ENCODE results near the gene LIF.
"Not testable (repeated sequence)": the region's sequence is repeated elsewhere in the genome, so short reads cannot be mapped to it uniquely, and the experiment has no call there.

The LIF gene

DNA sequence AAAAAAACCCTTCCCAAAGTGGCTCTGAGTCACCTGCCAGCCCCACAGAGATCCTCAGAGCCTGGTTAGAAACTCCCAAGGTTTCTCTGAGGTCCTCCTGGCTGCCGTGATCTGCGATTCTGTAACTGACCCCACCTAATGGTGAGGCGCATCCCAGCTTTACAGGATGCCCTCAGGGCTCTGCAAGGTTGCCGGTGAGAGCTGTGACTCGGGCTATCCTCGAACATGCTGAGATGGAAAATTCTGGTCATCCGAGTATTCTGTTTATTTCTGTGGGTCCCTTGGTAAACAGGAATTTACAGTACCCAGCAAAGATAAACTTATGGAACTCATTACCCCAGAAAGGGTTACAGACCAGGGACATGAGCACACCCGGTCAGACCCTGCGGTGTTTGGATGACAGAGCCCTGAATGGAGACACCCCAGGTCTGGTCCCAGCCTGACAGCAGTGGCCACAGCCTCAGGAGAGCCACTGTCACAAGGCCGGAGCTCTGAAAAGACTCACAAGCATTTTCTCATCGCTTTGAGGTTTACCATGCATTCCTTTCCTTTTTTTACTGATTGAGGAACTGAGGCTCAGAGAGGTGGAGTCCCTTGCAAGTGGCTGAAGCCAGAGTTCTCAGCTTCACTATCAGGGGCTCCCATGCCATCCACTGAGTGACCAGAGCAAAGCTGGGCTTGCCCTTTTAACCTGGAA is 22.2 kb downstream of the LIF start:
- DNase-seq (ENCODE audit: low spot score), result peak; percentile 60

- DNase-seq (ENCODE audit: low spot score), result no peak
These were observed 23.3 kb downstream of the LIF start for GRCh38 chr22:30223303-30223702.

GRCh38 chr22:30222321-30222720 is 24.2 kb downstream of the LIF start:
- no peak for DNase-seq (ENCODE audit: low spot score)

DNA sequence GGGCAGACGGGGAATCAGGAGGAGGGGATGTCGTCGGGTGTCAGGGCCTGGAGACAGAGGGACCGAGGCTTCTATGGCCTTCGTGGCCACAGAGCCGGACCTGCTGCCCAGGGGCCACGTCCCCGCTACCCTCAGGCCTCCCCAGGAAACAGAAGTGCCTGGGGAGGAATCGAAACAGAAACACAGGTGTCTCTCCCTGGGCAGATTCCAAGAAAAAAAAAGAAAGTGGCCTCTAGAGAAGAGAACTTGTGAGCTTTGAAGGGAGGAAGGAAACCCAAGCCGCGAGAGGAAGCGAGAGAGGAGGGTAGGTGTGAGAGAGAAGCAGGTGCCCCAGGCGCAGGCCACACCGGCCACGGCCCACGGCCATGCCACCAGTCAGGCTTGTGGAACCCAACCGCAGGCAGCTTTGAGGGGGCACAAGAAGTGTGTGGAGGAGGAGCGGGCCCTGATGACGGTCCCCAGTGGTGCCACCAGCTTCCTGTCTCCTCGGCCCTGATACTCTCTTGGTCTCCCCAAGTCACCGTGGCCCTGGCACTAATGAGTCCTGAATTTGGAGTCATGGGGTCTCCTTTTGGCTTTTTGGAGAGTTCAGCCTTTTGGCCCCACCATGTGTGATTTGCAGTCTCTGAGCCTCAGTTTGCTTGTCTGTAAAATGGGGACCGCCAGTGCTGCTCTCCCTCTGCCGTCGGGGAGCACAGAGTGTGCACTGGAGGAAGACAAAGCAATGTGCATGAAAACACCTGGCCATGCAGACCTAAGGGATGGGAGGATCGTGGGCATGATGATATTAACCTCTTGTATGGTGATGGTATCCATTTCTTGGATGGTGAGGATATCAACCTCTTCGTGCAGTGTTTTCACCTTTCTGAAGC is 25.2 kb downstream of the LIF start:
- DNase-seq (ENCODE audit: low spot score), result no peak

- DNase-seq (ENCODE audit: low spot score), result no peak
These were observed 26.1 kb downstream of the LIF start for GRCh38 chr22:30220338-30221012.

- no peak for DNase-seq (ENCODE audit: low spot score)
These were observed 26.8 kb downstream of the LIF start for GRCh38 chr22:30219668-30220278.

- DNase-seq (ENCODE audit: low spot score), result no peak
These were observed 27.4 kb downstream of the LIF start for GRCh38 chr22:30219049-30219654.

DNA sequence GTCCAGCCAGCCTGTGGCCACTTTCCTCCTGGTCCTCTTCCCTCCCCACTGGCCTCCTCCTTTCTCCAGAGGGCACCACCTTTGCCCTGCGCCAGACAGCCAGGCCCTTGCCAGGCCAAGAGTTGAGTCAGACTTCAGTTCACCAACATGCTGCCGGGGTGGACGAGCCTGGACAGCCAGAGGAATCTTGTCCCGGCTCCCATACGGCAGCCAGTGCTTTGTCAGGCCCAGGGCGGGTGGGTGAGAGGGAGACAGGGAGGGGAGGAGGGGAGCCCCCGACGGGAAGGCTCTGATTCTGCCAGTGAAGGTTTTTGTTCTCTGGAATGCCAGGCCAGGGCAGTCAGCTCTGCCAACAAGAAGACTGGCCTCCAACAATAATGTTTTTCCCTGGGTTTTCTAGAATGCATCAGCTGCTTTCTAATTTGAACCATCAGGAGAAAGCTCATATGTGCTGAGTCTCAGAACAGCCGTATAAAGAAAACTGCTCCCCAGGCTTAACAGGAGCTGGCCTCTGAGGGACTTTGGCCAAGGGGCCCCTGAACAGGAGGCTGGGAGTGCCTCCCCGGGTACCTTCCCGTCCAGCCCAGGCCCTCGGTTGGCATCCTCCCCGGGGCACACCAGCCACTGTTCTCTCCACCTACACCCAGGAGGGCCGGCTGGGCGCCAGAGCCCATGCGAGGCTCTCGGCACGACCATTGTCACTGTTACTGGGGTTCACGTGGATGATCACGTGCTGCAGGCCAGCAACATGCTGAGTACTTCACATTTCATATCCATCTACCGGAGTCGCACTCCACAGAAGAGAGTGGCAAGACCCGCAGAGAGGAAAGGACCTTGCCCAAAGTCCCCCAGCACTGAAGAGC is 28.6 kb downstream of the LIF start:
- no peak for DNase-seq (ENCODE audit: low spot score)

- DNase-seq (ENCODE audit: low spot score), result no peak
These were observed 29.8 kb downstream of the LIF start for GRCh38 chr22:30216710-30217109.

- not testable (repeated sequence) for DNase-seq (ENCODE audit: low spot score)
These were observed 30.3 kb downstream of the LIF start for GRCh38 chr22:30216272-30216671.

DNA sequence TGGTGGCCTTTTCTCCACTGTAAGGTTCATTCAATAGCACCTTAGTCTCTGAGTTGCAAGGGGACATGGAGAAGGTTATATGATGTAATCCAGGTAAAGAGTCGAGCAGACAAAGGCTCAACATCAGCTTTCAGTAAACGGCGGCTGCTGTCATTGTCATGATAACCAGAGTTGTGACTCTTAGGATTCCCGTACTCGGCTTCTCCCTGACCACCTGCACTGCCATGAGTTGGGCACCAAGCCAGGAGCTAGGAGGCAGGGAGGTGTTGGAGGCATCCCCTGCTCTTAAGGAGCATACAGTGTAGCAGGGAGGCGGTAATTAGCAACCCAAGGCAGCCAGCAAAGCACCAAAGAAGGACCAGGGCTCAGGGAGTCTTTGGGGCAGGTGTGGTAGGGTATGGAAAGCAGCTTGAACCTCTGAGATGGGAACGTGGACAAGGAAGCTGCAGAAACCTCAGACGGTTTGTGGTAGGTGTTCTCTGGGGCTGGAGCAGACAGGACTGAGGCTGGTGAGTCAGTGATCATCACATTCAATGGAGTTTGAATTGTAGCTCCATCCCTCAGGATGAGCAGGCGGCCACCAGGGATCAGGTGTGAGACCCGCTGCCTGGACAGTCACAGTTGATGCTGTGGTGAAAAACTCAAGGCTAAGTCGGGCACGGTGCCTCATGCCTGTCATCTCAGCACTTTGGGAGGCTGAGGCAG is 31.7 kb downstream of the LIF start:
- no peak for DNase-seq (ENCODE audit: low spot score)

- no peak for DNase-seq (ENCODE audit: low spot score)
These were observed 33.5 kb downstream of the LIF start for GRCh38 chr22:30212996-30213441.

DNA sequence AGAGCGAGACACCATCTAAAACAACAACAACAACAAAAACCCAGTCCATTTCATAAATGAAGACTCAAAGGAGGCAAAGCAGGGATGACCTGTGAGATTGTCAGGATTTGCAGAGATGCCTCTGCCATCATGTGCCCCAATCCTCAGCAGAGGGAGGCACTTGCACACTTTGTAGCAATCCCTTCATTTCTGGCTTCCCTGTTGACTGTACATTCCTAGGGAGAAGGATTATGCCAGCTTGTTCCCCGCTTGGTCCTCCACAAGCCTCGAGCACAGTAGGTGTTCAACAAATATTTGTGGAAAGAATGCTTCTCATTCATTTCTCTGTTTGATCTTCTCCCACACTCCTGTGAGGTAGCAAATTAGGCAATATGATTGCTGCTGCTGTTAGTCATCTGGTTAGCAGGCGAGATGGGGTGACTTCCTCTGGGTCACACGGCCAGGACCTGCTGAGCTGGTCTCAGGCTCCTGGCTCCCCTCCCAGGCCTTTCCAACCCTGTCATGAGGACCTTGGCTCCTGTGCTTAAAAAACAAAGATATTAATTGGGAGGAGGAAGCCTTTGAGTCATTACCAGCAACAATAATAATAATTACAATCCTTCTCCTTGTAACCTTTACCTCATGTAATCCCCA is 34.1 kb downstream of the LIF start:
- DNase-seq (ENCODE audit: low spot score), result peak; percentile 84

- DNase-seq (ENCODE audit: low spot score), result no peak
These were observed 35.3 kb downstream of the LIF start for GRCh38 chr22:30211124-30211820.

GRCh38 chr22:30210235-30210909 is 36.2 kb downstream of the LIF start:
- no peak for DNase-seq (ENCODE audit: low spot score)

DNA sequence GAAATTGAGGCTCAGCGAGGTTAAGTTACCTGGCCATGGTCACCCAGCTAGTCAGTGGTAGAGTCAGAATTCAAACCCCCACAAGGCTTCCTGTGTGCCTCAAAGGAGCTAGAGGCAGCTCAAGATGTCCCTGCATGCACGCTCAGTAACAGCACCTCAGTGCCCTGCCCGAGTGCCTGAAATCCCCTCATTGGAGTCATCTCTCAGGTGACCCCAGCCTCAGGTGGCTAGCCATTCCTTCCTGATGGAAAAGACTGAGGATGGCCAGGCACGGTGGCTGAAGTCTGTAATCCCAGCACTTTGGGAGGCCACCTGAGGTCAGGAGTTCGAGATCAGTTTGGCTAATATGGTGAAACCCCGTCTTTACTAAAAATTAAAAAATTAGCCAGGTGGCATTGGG is 36.9 kb downstream of the LIF start:
- DNase-seq (ENCODE audit: low spot score), result no peak

- DNase-seq (ENCODE audit: low spot score), result peak; percentile 72
These were observed 37.6 kb downstream of the LIF start for GRCh38 chr22:30208631-30209603.

All from AG08396 (cell line).